HG02970 (cell line): Measurements from ENCODE around the gene PLCG2.
"Not testable (repeated sequence)": the region's sequence is repeated elsewhere in the genome, so short reads cannot be mapped to it uniquely, and the experiment has no call there.

Source experiments
- ATAC-seq: cut with Tn5 transposase; IDR thresholded peaks from one replicate; pipeline ENCODE4 v1.9.1; 2021; ENCODE audit warnings: mild to moderate bottlenecking, moderate library complexity, moderate number of reproducible peaks; ENCODE audit not compliant: unreplicated experiment, low FRiP score

The PLCG2 gene

GRCh38 chr16:81975637-81976036 lies 196.5 kb downstream of the PLCG2 start:
- no peak for ATAC-seq

GRCh38 chr16:81977335-81977942 lies 198.3 kb downstream of the PLCG2 start:
- ATAC-seq: not testable (repeated sequence)

GRCh38 chr16:81987121-81987520 lies 208.0 kb downstream of the PLCG2 start:
- ATAC-seq: no peak

- ATAC-seq: no peak
Observed at GRCh38 chr16:81987706-81988105, 208.6 kb downstream of the PLCG2 start.

- ATAC-seq: no peak
Observed at GRCh38 chr16:81992859-81993258, 213.8 kb downstream of the PLCG2 start.

- no peak for ATAC-seq
Observed at GRCh38 chr16:81994485-81994884, 215.4 kb downstream of the PLCG2 start.

GRCh38 chr16:81995651-81996050 lies 216.6 kb downstream of the PLCG2 start:
- ATAC-seq: no peak

- no peak for ATAC-seq
Observed at GRCh38 chr16:81996664-81997509, 217.8 kb downstream of the PLCG2 start.

- no peak for ATAC-seq
Observed at GRCh38 chr16:81997738-81998137, 218.6 kb downstream of the PLCG2 start.

GRCh38 chr16:82002831-82003230 lies 223.7 kb downstream of the PLCG2 start:
- ATAC-seq: no peak

- no peak for ATAC-seq
Observed at GRCh38 chr16:82004601-82005000, 225.5 kb downstream of the PLCG2 start.

- ATAC-seq: no peak
Observed at GRCh38 chr16:82005027-82005830, 226.1 kb downstream of the PLCG2 start.

- no peak for ATAC-seq
Observed at GRCh38 chr16:82006036-82006435, 226.9 kb downstream of the PLCG2 start.

- ATAC-seq: no peak
Observed at GRCh38 chr16:82007189-82007588, 228.1 kb downstream of the PLCG2 start.

GRCh38 chr16:82008957-82009592 lies 230.0 kb downstream of the PLCG2 start:
- no peak for ATAC-seq

- ATAC-seq: not testable (repeated sequence)
Observed at GRCh38 chr16:82009789-82010188, 230.7 kb downstream of the PLCG2 start.

GRCh38 chr16:82010649-82011048 lies 231.6 kb downstream of the PLCG2 start:
- no peak for ATAC-seq

- ATAC-seq: peak; percentile 94
Observed at GRCh38 chr16:82011199-82011641, 232.1 kb downstream of the PLCG2 start, which contains the start of gene SDR42E1. Gene SDR42E1 (minus strand): TSS chr16:82011470. CDS start chr16:82000858, 10,612 bp downstream.
